Kidney epithelial cell (primary cell): Measurements from ENCODE around the gene BBS9. TPM values are rescaled to one million over a fixed set of nuclear protein-coding genes. Genes with fewer than 3 reads are reported as not detected.
A peak's percentile ranks its signal among the peaks of the same experiment; 100 is the strongest.

Source experiments
- DNase-seq: peaks from one replicate; pipeline ENCODE4 v3.0.0-alpha.2; 2010; ENCODE audit warnings: low read depth
- H3K27me3 ChIP-seq: 2 replicates; pipeline ENCODE4 v1.6.0; 2011; ENCODE audit warnings: low read length; ENCODE audit not compliant: control insufficient read depth, insufficient read depth
- H3K36me3 ChIP-seq: 2 replicates; pipeline ENCODE4 v1.5.1; 2011; ENCODE audit warnings: low read length; ENCODE audit not compliant: control insufficient read depth, insufficient read depth
- H3K4me3 ChIP-seq: 2 replicates; pipeline ENCODE4 v1.5.1; 2011; ENCODE audit warnings: low read depth, mild to moderate bottlenecking, control low read depth, low read length
- total RNA-seq: library from RNA; depleted of rRNA; stranded (reverse); fragments of >200 nt; gene quantifications from 2 replicates; pipeline ENCODE4 v1.2.3, GENCODE V29; 2015
- TF ChIP-seq, protein P1 (sequence below): IDR thresholded peaks from 2 replicates; pipeline ENCODE4 v1.5.1; 2011; ENCODE audit warnings: mild to moderate bottlenecking, moderate library complexity, low read length, control low read depth, inconsistent platforms; ENCODE audit not compliant: insufficient read depth, poor library complexity, severe bottlenecking

The BBS9 gene
- total RNA-seq, 1 donor from 2014 or later, result 20.4 TPM

DNA sequence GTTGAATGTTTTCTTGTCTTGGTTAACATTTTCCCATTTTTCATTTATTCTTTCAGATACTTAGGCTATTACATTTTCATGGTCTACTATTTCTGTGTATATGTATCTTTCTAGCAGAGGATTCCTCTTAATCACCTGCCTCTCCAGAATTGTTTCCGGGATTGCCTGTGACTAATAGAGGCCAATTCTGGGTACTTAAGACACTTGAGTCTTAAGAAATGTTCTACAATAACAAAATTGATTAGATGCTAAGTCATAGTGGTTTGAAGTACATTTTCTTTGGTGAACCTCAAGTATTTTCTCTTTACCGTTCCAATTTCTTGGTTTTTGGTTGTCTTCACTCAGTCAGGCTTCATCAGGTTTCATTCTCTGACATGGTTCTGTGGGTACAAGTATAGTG is 26.4 kb downstream of the BBS9 start:
- H3K36me3 ChIP-seq, result no peaks in the 10 kb centered on the region
- H3K4me3 ChIP-seq, result no peak overlapping the region
- H3K27me3 ChIP-seq, result no peaks in the 10 kb centered on the region
- TF ChIP-seq, protein P1, sequence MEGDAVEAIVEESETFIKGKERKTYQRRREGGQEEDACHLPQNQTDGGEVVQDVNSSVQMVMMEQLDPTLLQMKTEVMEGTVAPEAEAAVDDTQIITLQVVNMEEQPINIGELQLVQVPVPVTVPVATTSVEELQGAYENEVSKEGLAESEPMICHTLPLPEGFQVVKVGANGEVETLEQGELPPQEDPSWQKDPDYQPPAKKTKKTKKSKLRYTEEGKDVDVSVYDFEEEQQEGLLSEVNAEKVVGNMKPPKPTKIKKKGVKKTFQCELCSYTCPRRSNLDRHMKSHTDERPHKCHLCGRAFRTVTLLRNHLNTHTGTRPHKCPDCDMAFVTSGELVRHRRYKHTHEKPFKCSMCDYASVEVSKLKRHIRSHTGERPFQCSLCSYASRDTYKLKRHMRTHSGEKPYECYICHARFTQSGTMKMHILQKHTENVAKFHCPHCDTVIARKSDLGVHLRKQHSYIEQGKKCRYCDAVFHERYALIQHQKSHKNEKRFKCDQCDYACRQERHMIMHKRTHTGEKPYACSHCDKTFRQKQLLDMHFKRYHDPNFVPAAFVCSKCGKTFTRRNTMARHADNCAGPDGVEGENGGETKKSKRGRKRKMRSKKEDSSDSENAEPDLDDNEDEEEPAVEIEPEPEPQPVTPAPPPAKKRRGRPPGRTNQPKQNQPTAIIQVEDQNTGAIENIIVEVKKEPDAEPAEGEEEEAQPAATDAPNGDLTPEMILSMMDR, result no peak
- peak; percentile 2 for DNase-seq

DNA sequence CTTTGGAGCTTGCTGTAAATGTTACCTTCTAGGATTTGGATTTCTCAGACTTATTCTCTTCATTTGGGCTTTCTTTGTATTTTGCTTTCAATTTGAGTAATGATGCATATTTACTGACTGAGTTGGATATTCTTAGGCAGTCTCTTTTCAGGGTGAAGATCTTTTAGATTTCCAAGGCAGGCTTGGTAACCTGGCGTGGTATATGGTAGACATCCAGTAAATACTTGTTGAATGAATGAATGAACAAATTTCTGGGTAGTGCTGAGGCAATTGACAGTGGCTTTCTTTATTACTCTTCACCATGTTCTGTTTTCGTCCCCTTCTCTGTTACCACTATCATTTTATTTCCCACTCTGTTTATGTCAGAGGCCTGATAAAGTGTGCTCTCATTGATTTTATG is 27.1 kb downstream of the BBS9 start:
- H3K27me3 ChIP-seq, result no peaks in the 10 kb centered on the region
- DNase-seq, result no peak
- TF ChIP-seq, protein P1, result no peak
- H3K36me3 ChIP-seq, result no peaks in the 10 kb centered on the region
- no peak overlapping the region for H3K4me3 ChIP-seq

DNA sequence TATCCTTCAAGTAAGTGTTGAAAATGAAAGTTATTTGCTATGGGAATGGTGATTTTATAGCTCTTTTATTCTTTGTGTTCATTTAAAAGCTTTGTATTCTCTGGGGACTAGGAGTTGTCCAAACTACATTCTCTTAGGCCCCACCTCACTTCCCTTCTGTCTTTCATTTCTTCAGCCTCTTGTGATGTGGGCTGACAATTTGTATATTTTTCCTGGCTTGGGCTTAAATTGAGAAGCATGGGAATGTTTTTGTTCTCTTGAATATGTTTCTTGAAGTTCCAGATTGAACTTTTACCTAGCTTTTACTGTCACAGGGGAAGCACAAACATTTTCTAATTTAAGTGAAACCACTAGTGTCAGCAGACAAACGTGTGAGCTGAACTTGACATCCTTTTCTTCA is 27.9 kb downstream of the BBS9 start:
- H3K27me3 ChIP-seq, result no peaks in the 10 kb centered on the region
- TF ChIP-seq, protein P1, result no peak
- H3K36me3 ChIP-seq, result no peaks in the 10 kb centered on the region
- DNase-seq, result no peak
- no peak overlapping the region for H3K4me3 ChIP-seq

DNA sequence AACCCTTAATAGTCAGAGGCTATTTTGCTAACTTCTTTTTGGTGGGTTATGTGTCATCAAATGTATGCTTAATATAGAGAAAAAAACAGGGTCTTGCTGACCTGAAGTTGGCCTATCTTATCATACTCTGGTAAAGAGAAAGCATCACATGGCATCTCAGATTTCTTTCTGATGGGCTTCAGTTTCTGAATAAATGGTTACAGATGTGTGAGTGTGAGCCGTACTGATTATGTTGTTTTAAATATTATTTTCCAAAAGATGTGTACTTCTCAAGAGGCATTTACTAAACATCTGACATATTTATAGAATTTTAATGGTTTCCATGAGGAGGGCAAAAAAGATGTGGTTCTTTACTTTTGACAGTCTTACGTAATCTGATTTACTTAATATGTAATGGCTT is 28.4 kb downstream of the BBS9 start:
- no peak for DNase-seq
- Histone ChIP-seq H3K27me3 (no peaks in the 10 kb centered on the region), H3K4me3 (no peak overlapping the region), H3K36me3 (no peaks in the 10 kb centered on the region)
- TF ChIP-seq, protein P1, result no peak

DNA sequence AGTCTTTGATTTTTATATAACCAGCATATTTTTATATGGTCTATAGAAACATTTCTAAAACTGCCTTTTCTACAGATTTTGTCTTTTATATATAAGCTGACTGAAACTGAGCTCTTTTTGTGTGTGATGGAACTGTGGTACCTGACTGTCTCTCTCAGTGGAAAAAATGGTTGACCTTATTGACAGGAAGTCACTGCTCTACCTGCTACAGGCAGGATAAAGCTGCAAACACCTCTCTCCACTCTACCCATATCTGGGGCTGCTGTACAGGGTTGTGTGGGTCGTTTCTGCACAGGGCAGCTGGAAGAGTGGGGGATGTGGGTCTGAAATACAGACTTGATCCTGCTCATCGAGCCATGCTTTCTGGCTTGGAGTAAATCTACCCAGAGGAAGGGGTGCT is 48.5 kb downstream of the BBS9 start:
- Histone ChIP-seq H3K36me3 (no peaks in the 10 kb centered on the region), H3K27me3 (no peaks in the 10 kb centered on the region), H3K4me3 (no peak overlapping the region)
- DNase-seq, result no peak
- TF ChIP-seq, protein P1, result no peak

DNA sequence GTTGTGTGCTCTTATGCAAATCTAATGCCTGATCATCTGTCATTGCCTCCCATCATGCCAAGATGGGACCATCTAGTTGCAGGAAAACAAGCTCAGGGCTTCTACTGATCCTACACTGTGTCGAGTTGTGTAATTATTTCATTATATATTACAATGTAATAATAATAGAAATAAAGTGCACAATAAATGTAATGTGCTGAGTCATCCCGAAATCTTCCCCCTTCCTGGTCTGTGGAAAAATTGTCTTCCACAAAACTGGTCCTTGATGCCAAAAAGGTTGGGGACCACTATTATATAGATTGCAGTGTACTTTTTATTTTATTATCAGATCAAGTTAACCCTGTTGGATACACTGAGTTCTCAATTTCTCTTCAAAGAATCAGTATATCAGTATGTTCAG is 50.2 kb downstream of the BBS9 start:
- no peaks in the 10 kb centered on the region for H3K27me3 ChIP-seq
- no peaks in the 10 kb centered on the region for H3K36me3 ChIP-seq
- H3K4me3 ChIP-seq, result no peak overlapping the region
- TF ChIP-seq, protein P1, result no peak
- DNase-seq, result no peak
